Embryonic facial prominence (tissue), 1 donor: Measurements from ENCODE around the gene WNK1.

Experiments used
- DNase-seq: peaks from one replicate; pipeline ENCODE4 v3.0.0-alpha.2; 2016; ENCODE audit errors: extremely low spot score

The WNK1 gene

DNA sequence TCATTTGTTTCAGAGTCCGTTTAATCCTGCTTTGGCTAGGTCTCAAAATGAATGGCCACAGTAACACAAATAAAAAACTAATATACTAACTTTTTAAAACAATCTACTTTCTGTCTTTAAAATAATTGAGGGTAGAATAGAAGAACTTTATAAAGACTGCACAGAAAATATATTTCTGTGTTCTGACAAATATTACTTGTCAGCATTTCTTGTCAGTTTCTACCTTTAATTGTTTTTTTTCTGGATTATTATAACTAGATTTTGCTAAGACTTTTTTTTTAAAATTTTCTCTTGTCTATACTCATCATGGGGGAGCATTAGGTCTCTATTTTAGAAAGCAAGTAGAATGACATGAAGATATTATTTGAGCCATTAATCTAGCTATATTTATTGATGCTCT is 110.9 kb downstream of the WNK1 start:
- DNase-seq: no peak

GRCh38 chr12:865614-866013 is 113.2 kb downstream of the WNK1 start:
- no peak for DNase-seq

- DNase-seq: no peak
Measured at GRCh38 chr12:867905-868304, 115.5 kb downstream of the WNK1 start.

DNA sequence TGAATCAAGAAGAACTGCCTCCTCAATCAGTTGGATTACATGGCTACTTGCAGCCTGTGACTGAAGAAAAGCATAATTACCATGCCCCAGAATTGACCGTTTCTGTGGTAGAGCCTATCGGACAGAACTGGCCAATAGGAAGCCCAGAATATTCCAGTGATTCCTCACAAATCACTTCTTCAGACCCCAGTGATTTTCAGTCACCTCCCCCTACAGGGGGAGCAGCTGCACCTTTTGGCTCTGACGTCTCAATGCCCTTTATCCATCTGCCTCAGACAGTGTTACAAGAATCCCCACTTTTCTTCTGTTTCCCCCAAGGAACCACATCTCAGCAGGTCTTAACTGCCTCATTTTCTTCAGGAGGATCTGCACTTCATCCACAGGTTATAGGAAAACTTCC is 116.3 kb downstream of the WNK1 start:
- DNase-seq: no peak

DNA sequence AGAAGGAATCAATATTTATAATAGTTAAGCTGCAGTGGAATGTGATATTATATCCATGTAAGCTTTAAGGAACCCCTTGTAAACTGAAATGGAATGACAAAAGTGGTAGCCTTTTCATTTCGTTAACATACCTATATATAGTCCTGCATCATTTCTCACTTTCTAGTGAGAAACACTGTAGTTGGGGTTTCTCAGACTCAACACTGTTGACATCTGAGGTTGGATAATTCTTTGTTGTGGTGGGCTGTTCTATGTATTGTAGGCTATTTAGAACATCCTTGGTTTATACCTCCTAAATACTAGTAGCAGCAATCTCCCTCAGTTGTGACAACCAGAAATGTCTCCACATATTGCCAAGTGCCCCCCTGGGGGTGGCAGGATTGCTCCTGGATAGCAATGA is 118.0 kb downstream of the WNK1 start:
- no peak for DNase-seq

DNA sequence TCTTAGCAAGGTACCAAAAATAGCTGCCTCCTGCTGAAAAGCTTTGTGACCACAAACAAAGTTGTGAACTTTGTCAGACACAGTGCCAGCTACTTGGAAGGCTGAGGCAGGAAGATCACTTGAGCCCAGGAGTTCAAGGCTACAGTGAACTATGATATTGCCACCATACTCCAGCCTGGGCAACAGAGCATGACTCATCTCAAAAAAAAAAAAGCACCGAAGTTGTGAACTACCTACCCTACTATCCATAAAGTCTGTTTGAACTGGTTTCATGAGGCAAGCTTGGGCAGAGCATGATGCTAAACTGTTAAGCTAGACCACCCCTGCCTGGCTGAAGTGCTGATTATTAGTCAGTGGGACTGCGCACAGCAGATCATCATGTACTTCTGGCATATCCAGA is 121.6 kb downstream of the WNK1 start:
- no peak for DNase-seq

DNA sequence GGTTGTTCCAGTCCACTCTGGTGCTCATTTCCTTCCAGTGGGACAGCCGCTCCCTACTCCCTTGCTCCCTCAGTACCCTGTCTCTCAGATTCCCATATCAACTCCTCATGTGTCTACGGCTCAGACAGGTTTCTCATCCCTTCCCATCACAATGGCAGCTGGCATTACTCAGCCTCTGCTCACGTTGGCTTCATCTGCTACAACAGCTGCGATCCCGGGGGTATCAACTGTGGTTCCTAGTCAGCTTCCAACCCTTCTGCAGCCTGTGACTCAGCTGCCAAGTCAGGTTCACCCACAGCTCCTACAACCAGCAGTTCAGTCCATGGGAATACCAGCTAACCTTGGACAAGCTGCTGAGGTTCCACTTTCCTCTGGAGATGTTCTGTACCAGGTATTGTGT is 127.3 kb downstream of the WNK1 start:
- no peak for DNase-seq

GRCh38 chr12:880656-881055 is 128.3 kb downstream of the WNK1 start:
- no peak for DNase-seq

GRCh38 chr12:884746-885414 is 132.5 kb downstream of the WNK1 start:
- no peak for DNase-seq

- DNase-seq: no peak
Measured at GRCh38 chr12:885701-886100, 133.3 kb downstream of the WNK1 start.

DNA sequence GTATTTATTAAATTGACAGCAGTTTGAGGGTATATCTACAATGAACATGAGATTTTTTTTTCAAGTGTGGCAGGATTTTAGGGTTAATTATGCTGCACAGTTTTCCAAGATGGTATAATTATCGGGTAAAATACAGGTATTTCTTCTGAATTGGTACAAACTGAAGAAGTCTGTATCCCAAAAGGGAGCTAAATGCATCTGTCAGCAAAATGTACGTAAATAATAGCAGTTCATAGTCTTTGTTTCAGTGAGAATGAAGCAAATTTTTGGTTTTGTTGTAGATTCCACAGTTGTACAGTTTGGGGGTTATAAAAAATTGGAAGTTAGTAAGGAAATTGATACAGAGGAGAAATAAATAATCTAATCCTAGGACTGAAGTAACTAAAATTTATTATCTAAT is 133.8 kb downstream of the WNK1 start:
- no peak for DNase-seq

- no peak for DNase-seq
Measured at GRCh38 chr12:894226-894625, 141.8 kb downstream of the WNK1 start.

DNA sequence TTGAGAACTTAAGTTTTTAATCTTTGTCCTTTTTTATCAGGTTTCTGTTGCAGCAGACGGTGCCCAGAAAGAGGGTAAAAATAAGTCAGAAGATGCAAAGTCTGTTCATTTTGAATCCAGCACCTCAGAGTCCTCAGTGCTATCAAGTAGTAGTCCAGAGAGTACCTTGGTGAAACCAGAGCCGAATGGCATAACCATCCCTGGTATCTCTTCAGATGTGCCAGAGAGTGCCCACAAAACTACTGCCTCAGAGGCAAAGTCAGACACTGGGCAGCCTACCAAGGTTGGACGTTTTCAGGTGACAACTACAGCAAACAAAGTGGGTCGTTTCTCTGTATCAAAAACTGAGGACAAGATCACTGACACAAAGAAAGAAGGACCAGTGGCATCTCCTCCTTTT is 143.7 kb downstream of the WNK1 start:
- no peak for DNase-seq

DNA sequence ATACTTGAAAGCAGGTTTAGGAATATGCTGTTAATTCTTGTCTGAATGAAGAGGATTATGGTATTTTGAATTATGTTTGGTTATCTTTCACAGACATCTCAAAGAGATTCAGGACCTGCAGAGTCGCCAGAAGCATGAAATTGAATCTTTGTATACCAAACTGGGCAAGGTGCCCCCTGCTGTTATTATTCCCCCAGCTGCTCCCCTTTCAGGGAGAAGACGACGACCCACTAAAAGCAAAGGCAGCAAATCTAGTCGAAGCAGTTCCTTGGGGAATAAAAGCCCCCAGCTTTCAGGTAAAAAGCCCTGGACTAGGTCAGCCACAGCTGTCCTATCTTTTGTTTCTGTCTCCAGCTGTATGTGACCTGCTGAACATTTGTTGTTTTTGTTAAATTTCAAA is 145.0 kb downstream of the WNK1 start:
- no peak for DNase-seq

DNA sequence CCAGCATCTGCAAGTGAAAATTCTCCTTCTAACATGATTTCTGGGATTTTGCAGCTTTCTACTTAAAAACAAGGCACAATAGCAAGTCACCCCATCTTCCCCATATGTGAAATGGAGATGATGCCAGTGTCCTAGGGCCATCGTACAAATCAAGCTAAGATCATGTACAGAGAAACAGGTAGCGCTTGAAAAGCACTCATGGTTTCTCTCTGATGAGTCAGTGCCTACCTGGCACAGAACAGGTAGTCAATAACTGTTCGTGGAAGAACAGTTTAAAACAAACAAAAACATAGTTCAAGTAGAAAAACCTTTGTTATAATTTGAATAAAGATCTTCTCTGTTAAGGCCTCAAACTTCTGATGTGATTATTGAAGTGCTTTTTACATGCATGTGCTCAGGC is 150.2 kb downstream of the WNK1 start:
- no peak for DNase-seq

DNA sequence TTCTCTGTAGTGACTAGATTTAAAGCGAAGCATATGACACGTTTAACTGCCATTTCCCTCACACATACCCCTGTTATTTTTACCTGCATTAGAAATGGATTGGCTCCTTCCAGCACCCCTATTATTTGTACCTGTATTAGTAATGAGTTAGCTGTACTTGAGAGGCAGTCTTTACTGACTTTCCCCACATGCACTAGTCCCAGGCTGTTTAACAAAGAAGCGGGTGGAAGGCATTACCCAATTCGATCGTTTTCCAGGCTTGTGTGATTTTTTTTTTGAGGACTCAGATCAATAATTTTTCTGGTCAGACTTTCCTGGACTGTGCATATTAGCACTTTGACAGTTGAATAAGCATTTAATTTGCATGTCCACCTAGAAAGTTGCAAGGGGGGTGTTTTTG is 150.7 kb downstream of the WNK1 start:
- no peak for DNase-seq

DNA sequence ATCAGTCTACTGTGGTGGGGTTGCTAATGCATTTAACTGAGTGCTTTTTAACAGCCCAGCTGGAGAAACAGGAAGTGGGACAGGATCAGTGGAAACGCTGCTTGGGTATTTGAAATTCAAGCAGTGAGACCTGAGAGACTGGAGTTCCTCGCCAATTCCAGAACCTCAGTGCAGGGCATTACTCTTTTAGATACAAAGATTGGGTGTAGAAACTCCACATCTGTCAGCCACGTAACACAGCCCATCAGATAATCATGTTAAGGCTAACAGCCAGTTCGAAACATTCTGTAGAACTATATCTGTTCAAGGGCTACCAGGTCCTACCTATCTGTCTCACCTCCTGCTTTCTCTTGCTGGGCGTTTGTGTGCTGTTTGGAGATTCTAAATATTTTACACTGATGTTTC is 151.6 kb downstream of the WNK1 start:
- DNase-seq: no peak

- DNase-seq: no peak
Measured at GRCh38 chr12:905261-906031, 153.1 kb downstream of the WNK1 start.

DNA sequence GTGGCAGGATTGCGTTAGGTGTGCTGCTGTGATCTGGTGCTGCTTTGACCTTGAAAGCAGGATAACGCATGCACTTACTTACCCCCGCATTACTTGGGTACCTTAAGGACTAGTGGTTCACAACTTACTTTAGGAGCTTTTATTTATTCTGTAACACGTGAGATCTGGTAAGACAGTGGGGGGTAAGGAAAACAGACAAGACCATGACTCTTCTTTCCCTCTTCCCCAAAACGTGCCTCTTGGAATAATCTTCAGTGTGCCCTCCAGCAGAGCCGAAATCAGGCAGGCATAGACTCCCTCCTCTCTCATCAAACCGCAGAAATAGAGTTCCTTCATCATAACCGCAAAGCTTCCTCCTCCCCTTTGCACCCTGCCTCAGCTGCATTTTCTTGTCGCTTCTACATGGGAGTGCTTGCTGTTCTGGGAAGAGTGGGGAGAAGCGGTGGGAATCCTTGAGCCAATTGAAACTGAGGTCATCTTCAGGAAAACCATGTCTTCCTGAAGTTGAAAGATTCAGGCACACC is 153.7 kb downstream of the WNK1 start:
- no peak for DNase-seq

DNA sequence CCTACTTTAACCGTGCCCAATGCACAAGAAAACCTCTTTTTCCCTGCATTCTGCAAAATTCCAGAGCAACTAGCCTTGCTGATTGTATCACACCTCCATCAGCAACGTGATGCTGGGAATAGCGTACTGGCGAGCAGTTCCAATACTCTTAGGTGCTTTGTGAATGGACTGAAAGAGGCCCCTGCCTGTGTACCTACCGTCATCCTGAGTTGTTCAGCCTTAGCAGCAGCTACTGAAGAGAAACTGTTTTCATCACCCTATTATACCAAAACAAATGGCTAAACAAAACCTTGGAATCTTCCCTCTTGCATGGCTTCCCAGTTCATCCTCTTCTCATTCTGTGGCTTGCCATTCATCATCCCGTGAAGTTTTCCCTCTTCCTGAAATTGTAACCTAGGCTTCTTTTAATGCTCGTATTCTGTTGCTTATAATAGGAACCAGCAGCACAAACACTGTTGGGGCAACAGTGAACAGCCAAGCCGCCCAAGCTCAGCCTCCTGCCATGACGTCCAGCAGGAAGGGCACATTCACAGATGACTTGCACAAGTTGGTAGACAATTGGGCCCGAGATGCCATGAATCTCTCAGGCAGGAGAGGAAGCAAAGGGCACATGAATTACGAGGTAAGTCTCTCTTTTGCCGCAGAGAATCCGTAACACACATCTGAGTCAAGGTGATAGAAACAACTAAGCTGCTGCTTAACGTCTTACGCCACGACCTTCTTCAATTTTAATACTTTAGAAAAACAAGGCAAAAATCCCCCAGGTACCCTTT is 155.2 kb downstream of the WNK1 start:
- DNase-seq: no peak

- DNase-seq: no peak
Measured at GRCh38 chr12:909861-910260, 157.5 kb downstream of the WNK1 start.

DNA sequence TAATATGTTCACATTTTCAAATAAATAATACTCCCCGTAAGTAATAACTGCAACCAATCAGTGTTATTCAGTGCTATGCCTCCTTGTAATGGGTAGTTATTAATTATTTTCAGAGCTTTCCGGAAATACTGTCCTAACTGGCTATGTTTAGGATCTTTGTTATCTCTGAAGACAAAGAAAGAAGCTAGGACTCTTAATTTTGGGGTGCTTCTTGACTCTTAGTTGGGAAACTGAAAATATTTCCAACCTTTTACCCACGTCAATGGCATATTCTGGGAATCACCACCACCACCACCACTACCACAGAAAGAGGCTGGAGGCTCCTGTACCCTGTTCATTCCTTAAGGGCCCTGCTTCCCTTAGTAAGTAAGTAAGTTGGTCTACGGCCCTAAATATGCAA is 158.0 kb downstream of the WNK1 start:
- DNase-seq: no peak
